ENCODE data around the gene PTEN.

PTEN gene

GRCh38 chr10:87991946-87992345 is 128.5 kb downstream of the PTEN start:
- DNase-seq (ENCODE audit: low spot score in 2 of 2) (no peak), ATAC-seq (no peak)
- H3K27ac Mint-ChIP-seq: no peak overlapping the region
- H3K4me1 Mint-ChIP-seq: no peaks in the 10 kb centered on the region
- no peaks in the 10 kb centered on the region for H3K36me3 Mint-ChIP-seq
- no peaks in the 10 kb centered on the region for H3K9me3 Mint-ChIP-seq
- no peak overlapping the region for H3K4me3 Mint-ChIP-seq

GRCh38 chr10:88004451-88004850 is 141.0 kb downstream of the PTEN start:
- Mint-ChIP-seq H3K4me3 (no peak overlapping the region), H3K4me1 (no peaks in the 10 kb centered on the region), H3K27ac (no peak overlapping the region), H3K36me3 (no peaks in the 10 kb centered on the region), H3K9me3 (no peaks in the 10 kb centered on the region)
- DNase-seq (ENCODE audit: low spot score in 2 of 2): no peak
- no peak for ATAC-seq

GRCh38 chr10:88006261-88006660 is 142.8 kb downstream of the PTEN start:
- ATAC-seq (no peak), DNase-seq (ENCODE audit: low spot score in 2 of 2) (no peak)
- Mint-ChIP-seq H3K27ac (no peak overlapping the region), H3K36me3 (no peaks in the 10 kb centered on the region), H3K4me3 (no peak overlapping the region), H3K4me1 (no peaks in the 10 kb centered on the region), H3K9me3 (no peaks in the 10 kb centered on the region)

GRCh38 chr10:88008866-88009470 is 145.5 kb downstream of the PTEN start:
- no peak overlapping the region for H3K27ac Mint-ChIP-seq
- no peaks in the 10 kb centered on the region for H3K4me1 Mint-ChIP-seq
- DNase-seq (ENCODE audit: low spot score in 2 of 2) (no peak), ATAC-seq (no peak)
- H3K4me3 Mint-ChIP-seq: no peak overlapping the region
- H3K9me3 Mint-ChIP-seq: peaks cover 3% of the 10 kb centered on the region
- H3K36me3 Mint-ChIP-seq: no peaks in the 10 kb centered on the region

GRCh38 chr10:88012641-88013040 is 149.2 kb downstream of the PTEN start:
- ATAC-seq (no peak), DNase-seq (ENCODE audit: low spot score in 2 of 2) (no peak)
- Mint-ChIP-seq H3K27ac (no peak overlapping the region), H3K4me3 (no peak overlapping the region), H3K4me1 (no peaks in the 10 kb centered on the region), H3K36me3 (no peaks in the 10 kb centered on the region), H3K9me3 (peaks cover 3% of the 10 kb centered on the region)

- no peak for DNase-seq (ENCODE audit: low spot score in 2 of 2)
These were observed 154.4 kb downstream of the PTEN start for GRCh38 chr10:88017781-88018180.

GRCh38 chr10:88019753-88020152 is 156.3 kb downstream of the PTEN start:
- DNase-seq (ENCODE audit: low spot score in 2 of 2): no peak
- Mint-ChIP-seq H3K4me3 (no peak overlapping the region), H3K36me3 (no peaks in the 10 kb centered on the region), H3K9me3 (no peaks in the 10 kb centered on the region), H3K4me1 (no peaks in the 10 kb centered on the region), H3K27ac (no peak overlapping the region)
- ATAC-seq: no peak

More at GRCh38 chr10:88017781-88018180, 154.4 kb downstream of the PTEN start:
- Mint-ChIP-seq H3K27ac (no peak overlapping the region), H3K4me3 (no peak overlapping the region), H3K36me3 (no peaks in the 10 kb centered on the region), H3K9me3 (no peaks in the 10 kb centered on the region), H3K4me1 (no peaks in the 10 kb centered on the region)
- ATAC-seq: no peak
